ENCODE measurements around the gene CDYL2. TPM values are rescaled to one million over a fixed set of nuclear protein-coding genes. Genes with fewer than 3 reads are reported as not detected.

Gene CDYL2
- polyA plus RNA-seq, 1 of the 3 experiments (the other 2 are of a cell fraction), result 0.03 TPM

- Histone ChIP-seq H3K79me2 (ENCODE audit: insufficient read depth) (no peaks in the 10 kb centered on the region), H3K27me3 (ENCODE audit: insufficient read depth) (no peaks in the 10 kb centered on the region), H3F3A (replicated peaks; ENCODE audit: insufficient read depth) (no peaks in the 10 kb centered on the region), H4K20me1 (ENCODE audit: insufficient read depth) (no peaks in the 10 kb centered on the region), H3K9me2 (no peaks in the 10 kb centered on the region), H3K27ac (ENCODE audit: low read depth in 2 of 2, low read length in 1 of 2) (no peak overlapping the region), H3K9me3 (no peaks in the 10 kb centered on the region), H3K9ac (no peak overlapping the region), H3K4me2 (no peak overlapping the region), H2AFZ (ENCODE audit: low read depth) (no peak overlapping the region), H3K36me3 (replicated peaks in 1 of 2; ENCODE audit: control insufficient read depth in 1 of 2, insufficient read depth in 2 of 2, low read length in 1 of 2) (no peaks in the 10 kb centered on the region), H3K4me3 (ENCODE audit: low read depth in 2 of 2, low read length in 1 of 2) (no peak overlapping the region), H3K4me1 (ENCODE audit: control insufficient read depth in 1 of 2, insufficient read depth in 2 of 2, low read depth in 1 of 2, low read length in 1 of 2) (no peaks in the 10 kb centered on the region)
- ChIA-PET CTCF (no interaction called here), POLR2A (no interaction called here)
- 40% methylated on average over 4 of the region's 4 CpGs for WGBS (ENCODE audit: low lambda C conversion rate)
- no peak for DNase-seq
- no peak for TF ChIP-seq JUND (IDR thresholded peaks at IDR 0.05)
- TF ChIP-seq USF1 (IDR thresholded peaks at IDR 0.05; ENCODE audit: borderline replicate concordance, low read depth), result no peak
- no peak for TF ChIP-seq ZBTB33 (IDR thresholded peaks at IDR 0.05; ENCODE audit: borderline replicate concordance, low read depth)
- TF ChIP-seq NFIC (IDR thresholded peaks at IDR 0.05; ENCODE audit: borderline replicate concordance), result no peak
- TF ChIP-seq SMC3 (IDR thresholded peaks at IDR 0.05; ENCODE audit: low read depth, low read length), result no peak
- no peak for TF ChIP-seq CTCF (IDR thresholded peaks at IDR 0.05)
- TF ChIP-seq RFX5 (IDR thresholded peaks at IDR 0.05; ENCODE audit: low read length), result no peak
- TF ChIP-seq EZH2phosphoT487 (IDR thresholded peaks at IDR 0.05; ENCODE audit: borderline replicate concordance, low read depth), result no peak
- no peak for TF ChIP-seq TCF12 (IDR thresholded peaks at IDR 0.05)
Observed at GRCh38 chr16:80656161-80656560, 148.2 kb downstream of the CDYL2 start.

GRCh38 chr16:80655751-80656150 is 148.6 kb downstream of the CDYL2 start:
- Histone ChIP-seq H3K27me3 (ENCODE audit: insufficient read depth) (no peaks in the 10 kb centered on the region), H3K4me2 (no peak overlapping the region), H2AFZ (ENCODE audit: low read depth) (no peak overlapping the region), H3K79me2 (ENCODE audit: insufficient read depth) (no peaks in the 10 kb centered on the region), H3K4me1 (ENCODE audit: control insufficient read depth in 1 of 2, insufficient read depth in 2 of 2, low read depth in 1 of 2, low read length in 1 of 2) (no peaks in the 10 kb centered on the region), H3K4me3 (ENCODE audit: low read depth in 2 of 2, low read length in 1 of 2) (no peak overlapping the region), H3K9ac (no peak overlapping the region), H3K36me3 (replicated peaks in 1 of 2; ENCODE audit: control insufficient read depth in 1 of 2, insufficient read depth in 2 of 2, low read length in 1 of 2) (no peaks in the 10 kb centered on the region), H3K9me3 (no peaks in the 10 kb centered on the region), H3K9me2 (no peaks in the 10 kb centered on the region), H3F3A (replicated peaks; ENCODE audit: insufficient read depth) (no peaks in the 10 kb centered on the region), H3K27ac (ENCODE audit: low read depth in 2 of 2, low read length in 1 of 2) (no peak overlapping the region), H4K20me1 (ENCODE audit: insufficient read depth) (no peaks in the 10 kb centered on the region)
- ChIA-PET CTCF (no interaction called here), POLR2A (no interaction called here)
- WGBS (ENCODE audit: low lambda C conversion rate), result 32% methylated on average over 9 of the region's 9 CpGs
- DNase-seq, result no peak
- no peak for TF ChIP-seq GABPA (IDR thresholded peaks at IDR 0.05; ENCODE audit: low read depth)
- TF ChIP-seq NFIC (IDR thresholded peaks at IDR 0.05; ENCODE audit: borderline replicate concordance), result no peak
- no peak for TF ChIP-seq EZH2phosphoT487 (IDR thresholded peaks at IDR 0.05; ENCODE audit: borderline replicate concordance, low read depth)
- no peak for TF ChIP-seq MEF2A (IDR thresholded peaks at IDR 0.05; ENCODE audit: borderline replicate concordance, low read depth)
- TF ChIP-seq EP300 (IDR thresholded peaks at IDR 0.05; ENCODE audit: borderline replicate concordance in 1 of 2, low read depth in 1 of 2, low read length in 1 of 2), result no peak
- TF ChIP-seq RFX5 (IDR thresholded peaks at IDR 0.05; ENCODE audit: low read length), result no peak
- no peak for TF ChIP-seq FOSL2 (IDR thresholded peaks at IDR 0.05; ENCODE audit: borderline replicate concordance, low read depth)
- no peak for TF ChIP-seq NRF1 (IDR thresholded peaks at IDR 0.05; ENCODE audit: low read depth, low read length)
- no peak for TF ChIP-seq USF1 (IDR thresholded peaks at IDR 0.05; ENCODE audit: borderline replicate concordance, low read depth)
- no peak for TF ChIP-seq POLR2AphosphoS5 (IDR thresholded peaks at IDR 0.05; ENCODE audit: low read depth, low read length)
